ENCODE results near the gene ARID3A.

Gene ARID3A

DNA sequence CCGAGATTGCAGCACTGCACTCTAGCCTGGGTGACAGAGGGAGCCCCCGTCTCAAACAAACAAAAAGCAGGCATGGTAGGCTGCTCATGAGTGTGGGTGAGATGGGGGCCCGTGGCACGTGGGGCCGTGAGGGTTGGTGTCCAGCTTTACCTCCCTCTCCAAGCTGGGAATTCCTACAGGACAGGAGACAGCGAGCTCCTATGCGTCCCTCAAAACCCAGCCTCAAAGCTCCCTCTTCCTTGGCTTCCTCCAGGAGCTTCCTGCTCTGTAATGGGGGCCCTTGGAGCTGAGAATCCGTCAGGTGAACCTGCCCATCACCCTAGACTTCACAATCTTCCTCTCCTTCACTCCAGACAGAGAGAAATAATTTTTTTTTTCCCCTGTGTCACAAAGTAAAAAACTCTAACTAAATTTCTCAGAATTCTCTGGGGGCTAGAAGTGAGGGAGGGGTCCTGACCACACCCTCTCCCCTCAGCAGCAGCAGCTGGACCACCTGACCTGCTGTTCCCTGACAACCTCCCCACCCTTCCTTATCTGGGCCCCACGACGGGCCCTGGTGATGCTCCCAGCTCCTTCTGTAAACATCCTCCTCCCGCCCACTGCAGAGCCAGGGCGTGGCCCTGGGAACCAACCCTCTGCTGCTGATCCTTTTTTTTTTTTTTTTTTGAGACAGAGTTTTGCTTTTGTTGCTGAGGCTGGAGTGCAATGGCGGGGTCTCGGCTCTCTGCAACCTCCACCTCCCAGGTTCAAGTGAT is 36.2 kb downstream of the ARID3A start:
- no peak for DNase-seq (ENCODE audit: low read depth, low spot score)
- Histone ChIP-seq H3K4me3 (no peak overlapping the region), H3K9me3 (ENCODE audit: low read depth, low read length) (no peaks in the 10 kb centered on the region), H3K36me3 (ENCODE audit: insufficient read depth, low read length) (peaks cover 14% of the 10 kb centered on the region), H3K27ac (no peak overlapping the region), H3K9ac (ENCODE audit: insufficient read length) (no peak overlapping the region)
- TF ChIP-seq POLR2AphosphoS5 (IDR thresholded peaks at IDR 0.05; ENCODE audit: borderline replicate concordance, low read depth, low read length): no peak
- no peak for TF ChIP-seq FOXP2 (optimal IDR thresholded peaks at IDR 0.05; ENCODE audit: control extremely low read depth, extremely low read length, insufficient read depth)
- TF ChIP-seq EZH2 (IDR thresholded peaks at IDR 0.05): no peak

DNA sequence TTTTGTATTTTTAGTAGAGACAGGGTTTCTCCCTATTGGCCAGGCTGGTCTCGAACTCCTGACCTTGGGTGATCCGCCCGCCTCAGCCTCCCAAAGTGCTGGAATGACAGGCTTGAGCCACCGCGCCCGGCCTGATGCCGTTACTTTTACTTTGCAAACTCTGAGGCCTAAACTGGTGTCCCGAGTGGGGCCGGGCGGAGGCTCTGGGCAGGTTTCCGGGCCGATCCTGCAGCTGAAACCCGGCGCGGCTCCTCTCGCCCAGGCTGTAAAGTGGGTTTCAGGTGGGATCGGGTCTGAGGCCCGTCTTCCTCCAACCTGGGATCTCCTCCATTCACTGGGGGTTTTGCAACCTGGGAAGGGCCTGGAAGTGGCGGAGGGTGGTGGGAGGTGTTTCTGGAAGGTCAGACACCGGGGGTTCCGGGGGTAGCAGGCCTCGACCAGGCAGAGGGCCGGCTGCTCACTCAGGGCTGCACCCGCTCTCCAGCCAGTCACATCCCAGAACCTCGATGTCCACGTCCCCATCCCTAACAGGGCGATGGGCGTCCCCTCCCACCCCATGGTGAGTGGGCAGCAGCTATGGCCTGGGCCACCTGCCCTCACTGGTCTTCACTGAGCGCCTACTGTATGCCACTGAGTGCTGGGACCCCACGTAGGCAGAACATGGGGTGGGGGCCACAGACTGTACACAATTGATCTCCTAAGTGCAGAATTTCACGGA is 37.0 kb downstream of the ARID3A start:
- Histone ChIP-seq H3K9me3 (ENCODE audit: low read depth, low read length) (no peaks in the 10 kb centered on the region), H3K27ac (no peak overlapping the region), H3K4me3 (no peak overlapping the region), H3K9ac (ENCODE audit: insufficient read length) (no peak overlapping the region), H3K36me3 (ENCODE audit: insufficient read depth, low read length) (peaks cover 14% of the 10 kb centered on the region)
- DNase-seq (ENCODE audit: low read depth, low spot score): no peak
- TF ChIP-seq POLR2AphosphoS5 (IDR thresholded peaks at IDR 0.05; ENCODE audit: borderline replicate concordance, low read depth, low read length): no peak
- no peak for TF ChIP-seq EZH2 (IDR thresholded peaks at IDR 0.05)
- TF ChIP-seq FOXP2 (optimal IDR thresholded peaks at IDR 0.05; ENCODE audit: control extremely low read depth, extremely low read length, insufficient read depth): no peak

DNA sequence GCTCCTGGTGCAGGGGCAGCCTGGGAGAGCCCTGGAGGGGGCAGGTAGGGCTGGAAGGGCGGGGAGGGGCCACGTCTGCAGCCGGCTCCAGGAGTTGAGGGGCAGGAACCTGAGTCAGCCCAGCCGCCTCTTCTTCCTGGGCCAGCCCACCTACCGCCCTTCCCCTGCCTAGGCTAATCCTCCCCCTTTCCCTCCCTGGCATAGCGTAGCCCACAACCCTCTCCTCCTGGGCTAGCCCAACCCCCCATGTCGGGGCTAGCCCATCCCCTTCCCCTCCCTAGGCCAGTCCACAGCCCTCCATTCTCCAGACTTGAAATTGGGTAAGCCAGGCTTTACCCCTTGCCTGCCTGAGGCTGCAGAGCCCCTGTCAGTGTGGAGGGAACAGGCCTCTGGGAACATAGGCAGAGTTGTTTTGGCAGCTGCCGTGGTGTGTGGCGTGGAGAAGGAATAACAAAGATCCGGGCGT is 37.7 kb downstream of the ARID3A start:
- Histone ChIP-seq H3K9ac (ENCODE audit: insufficient read length) (no peak overlapping the region), H3K36me3 (ENCODE audit: insufficient read depth, low read length) (peaks cover 17% of the 10 kb centered on the region), H3K9me3 (ENCODE audit: low read depth, low read length) (no peaks in the 10 kb centered on the region), H3K27ac (no peak overlapping the region), H3K4me3 (no peak overlapping the region)
- no peak for DNase-seq (ENCODE audit: low read depth, low spot score)
- TF ChIP-seq FOXP2 (optimal IDR thresholded peaks at IDR 0.05; ENCODE audit: control extremely low read depth, extremely low read length, insufficient read depth) (no peak), POLR2AphosphoS5 (IDR thresholded peaks at IDR 0.05; ENCODE audit: borderline replicate concordance, low read depth, low read length) (no peak), EZH2 (IDR thresholded peaks at IDR 0.05) (no peak)

DNA sequence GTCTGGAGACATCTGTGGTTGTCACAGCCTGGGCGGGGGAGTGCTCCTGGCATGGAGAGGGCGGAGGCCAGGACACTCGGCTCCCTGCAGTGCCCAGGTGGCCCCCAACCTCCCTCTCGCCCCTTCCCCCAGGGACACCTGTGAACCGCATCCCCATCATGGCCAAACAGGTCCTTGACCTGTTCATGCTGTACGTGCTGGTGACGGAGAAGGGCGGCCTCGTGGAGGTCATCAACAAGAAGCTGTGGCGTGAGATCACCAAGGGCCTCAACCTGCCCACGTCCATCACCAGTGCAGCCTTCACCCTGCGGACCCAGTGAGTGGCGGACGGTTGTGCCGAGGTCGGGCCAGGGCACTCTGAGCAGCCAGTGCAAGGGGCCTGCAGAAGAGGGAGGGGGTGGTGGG is 38.3 kb downstream of the ARID3A start:
- no peak for DNase-seq (ENCODE audit: low read depth, low spot score)
- TF ChIP-seq EZH2 (IDR thresholded peaks at IDR 0.05) (no peak), FOXP2 (optimal IDR thresholded peaks at IDR 0.05; ENCODE audit: control extremely low read depth, extremely low read length, insufficient read depth) (no peak), POLR2AphosphoS5 (IDR thresholded peaks at IDR 0.05; ENCODE audit: borderline replicate concordance, low read depth, low read length) (no peak)
- no peak overlapping the region for H3K9ac ChIP-seq (ENCODE audit: insufficient read length)
- H3K4me3 ChIP-seq: no peak overlapping the region
- H3K36me3 ChIP-seq (ENCODE audit: insufficient read depth, low read length): peaks cover 20% of the 10 kb centered on the region
- no peak overlapping the region for H3K27ac ChIP-seq
- H3K9me3 ChIP-seq (ENCODE audit: low read depth, low read length): no peaks in the 10 kb centered on the region

DNA sequence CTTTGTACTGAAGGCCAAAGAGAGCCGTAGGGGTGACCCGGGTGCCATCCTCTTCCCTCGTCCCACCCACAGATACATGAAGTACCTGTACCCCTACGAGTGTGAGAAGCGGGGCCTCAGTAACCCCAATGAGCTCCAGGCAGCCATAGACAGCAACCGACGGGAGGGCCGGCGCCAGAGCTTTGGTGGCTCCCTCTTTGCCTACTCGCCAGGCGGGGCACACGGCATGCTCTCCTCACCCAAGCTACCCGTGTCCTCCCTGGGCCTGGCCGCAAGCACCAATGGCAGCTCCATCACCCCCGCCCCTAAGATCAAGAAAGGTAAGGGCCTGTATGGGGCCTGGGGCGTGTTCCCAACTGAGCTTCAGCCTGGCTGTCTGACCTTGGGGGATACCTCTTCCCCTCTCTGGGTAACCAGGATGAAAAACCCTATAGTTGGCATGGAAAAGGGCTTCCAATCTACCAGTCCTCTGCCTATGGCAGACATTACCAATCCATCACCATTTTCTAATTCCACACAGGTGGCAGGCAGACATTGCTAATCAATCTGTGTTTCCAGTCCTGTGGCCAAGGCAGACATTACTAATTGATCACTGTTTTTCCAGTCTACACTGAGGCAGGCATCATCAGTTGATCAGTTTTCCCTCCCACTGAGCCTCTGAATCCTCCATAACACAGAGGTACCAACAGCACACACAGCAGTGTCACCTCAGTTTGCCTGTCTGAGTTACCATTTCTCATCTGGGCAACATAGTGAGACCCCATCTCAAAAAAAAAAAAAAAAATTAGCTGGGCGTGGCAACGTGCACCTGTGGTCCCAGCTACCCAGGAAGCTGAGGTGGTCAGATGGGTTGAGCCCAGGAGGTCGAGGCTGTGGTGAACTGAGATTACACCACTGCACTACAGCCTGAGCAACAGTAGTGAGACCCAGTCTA is 39.2 kb downstream of the ARID3A start:
- Histone ChIP-seq H3K36me3 (ENCODE audit: insufficient read depth, low read length) (peaks cover 20% of the 10 kb centered on the region), H3K9ac (ENCODE audit: insufficient read length) (no peak overlapping the region), H3K4me3 (no peak overlapping the region), H3K9me3 (ENCODE audit: low read depth, low read length) (no peaks in the 10 kb centered on the region), H3K27ac (no peak overlapping the region)
- no peak for TF ChIP-seq FOXP2 (optimal IDR thresholded peaks at IDR 0.05; ENCODE audit: control extremely low read depth, extremely low read length, insufficient read depth)
- no peak for TF ChIP-seq EZH2 (IDR thresholded peaks at IDR 0.05)
- no peak for TF ChIP-seq POLR2AphosphoS5 (IDR thresholded peaks at IDR 0.05; ENCODE audit: borderline replicate concordance, low read depth, low read length)
- no peak for DNase-seq (ENCODE audit: low read depth, low spot score)

DNA sequence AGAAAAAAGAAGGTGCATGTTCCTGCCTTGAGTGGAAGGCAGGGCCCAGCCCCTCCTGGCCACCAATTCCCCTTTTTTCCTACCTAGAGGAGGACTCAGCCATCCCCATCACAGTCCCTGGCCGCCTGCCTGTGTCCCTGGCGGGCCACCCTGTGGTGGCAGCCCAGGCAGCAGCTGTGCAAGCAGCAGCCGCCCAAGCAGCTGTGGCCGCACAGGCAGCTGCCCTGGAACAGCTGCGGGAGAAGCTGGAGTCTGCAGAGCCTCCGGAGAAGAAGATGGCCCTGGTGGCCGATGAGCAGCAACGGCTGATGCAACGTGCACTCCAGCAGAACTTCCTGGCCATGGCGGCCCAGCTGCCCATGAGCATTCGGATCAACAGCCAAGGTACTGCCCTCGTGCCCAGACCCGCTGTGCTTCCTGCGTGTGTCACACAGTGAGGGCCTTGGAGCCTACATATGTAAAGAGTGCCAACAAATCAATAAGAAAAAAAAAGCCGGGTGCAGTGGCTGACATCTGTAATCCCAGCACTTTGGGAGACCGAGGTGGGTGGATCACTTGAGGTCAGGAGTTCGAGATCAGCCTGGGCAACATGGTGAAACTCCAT is 40.8 kb downstream of the ARID3A start:
- no peak overlapping the region for H3K27ac ChIP-seq
- no peak for DNase-seq (ENCODE audit: low read depth, low spot score)
- H3K36me3 ChIP-seq (ENCODE audit: insufficient read depth, low read length): peaks cover 31% of the 10 kb centered on the region
- no peak overlapping the region for H3K9ac ChIP-seq (ENCODE audit: insufficient read length)
- no peak overlapping the region for H3K4me3 ChIP-seq
- no peak for TF ChIP-seq FOXP2 (optimal IDR thresholded peaks at IDR 0.05; ENCODE audit: control extremely low read depth, extremely low read length, insufficient read depth)
- no peak for TF ChIP-seq EZH2 (IDR thresholded peaks at IDR 0.05)
- no peak for TF ChIP-seq POLR2AphosphoS5 (IDR thresholded peaks at IDR 0.05; ENCODE audit: borderline replicate concordance, low read depth, low read length)
- no peaks in the 10 kb centered on the region for H3K9me3 ChIP-seq (ENCODE audit: low read depth, low read length)

DNA sequence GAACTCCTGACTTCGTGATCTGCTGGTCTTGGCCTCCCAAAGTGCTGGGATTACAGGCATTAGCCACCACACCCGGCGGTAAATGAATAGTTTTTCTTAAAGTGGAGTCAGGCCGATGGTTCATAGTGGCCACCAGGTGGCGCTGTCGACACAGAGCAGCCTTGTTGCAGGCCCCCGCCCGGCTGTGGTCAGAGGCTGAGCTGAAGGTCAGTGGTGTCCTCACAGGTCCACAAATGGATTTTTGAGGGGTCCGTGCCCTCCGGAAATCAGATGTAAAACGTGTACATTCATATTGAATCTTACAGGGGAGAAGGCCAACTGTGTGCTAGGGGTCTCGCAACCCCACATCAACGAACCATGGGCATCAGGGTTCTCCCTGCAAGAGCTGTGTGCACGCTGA is 44.9 kb downstream of the ARID3A start:
- no peak overlapping the region for H3K4me3 ChIP-seq
- H3K9ac ChIP-seq (ENCODE audit: insufficient read length): no peak overlapping the region
- H3K9me3 ChIP-seq (ENCODE audit: low read depth, low read length): no peaks in the 10 kb centered on the region
- H3K36me3 ChIP-seq (ENCODE audit: insufficient read depth, low read length): peaks cover 24% of the 10 kb centered on the region
- H3K27ac ChIP-seq: no peak overlapping the region
- DNase-seq (ENCODE audit: low read depth, low spot score): no peak
- TF ChIP-seq EZH2 (IDR thresholded peaks at IDR 0.05) (no peak), POLR2AphosphoS5 (IDR thresholded peaks at IDR 0.05; ENCODE audit: borderline replicate concordance, low read depth, low read length) (no peak), FOXP2 (optimal IDR thresholded peaks at IDR 0.05; ENCODE audit: control extremely low read depth, extremely low read length, insufficient read depth) (no peak)

All from SK-N-MC (cell line).